Panc1 (cell line): Measurements from ENCODE around the gene CSNK1G1. TPM values are rescaled to one million over a fixed set of nuclear protein-coding genes. Genes with fewer than 3 reads are reported as not detected.

Experiments used
- ATAC-seq: fragments of 200-7000 bp; cut with Tn5 transposase; 2 replicates; pipeline ENCODE4 v1.9.1; 2020; ENCODE audit warnings: mild to moderate bottlenecking, moderate library complexity
- BruUV-seq: library from RNA; stranded (reverse); fragments of 400-500 nt; replicated peaks from 2 replicates; lab custom pipeline; 2021; lab: Mats Ljungman, UMichigan
- CTCF ChIA-PET: fragments of 300-600 bp; sonication (Branson Sonifier 250); formaldehyde crosslinking; loops from one replicate; lab custom pipeline; 2022; ENCODE audit warnings: antibody characterized with exemption; lab: Charles Lee
- POLR2A ChIA-PET: fragments of 300-600 bp; sonication (Branson Sonifier 250); formaldehyde crosslinking; loops from one replicate; lab custom pipeline; 2022; ENCODE audit warnings: antibody characterized with exemption; lab: Charles Lee
- DNase-seq: peaks from one replicate; pipeline ENCODE4 v3.0.0-alpha.2; 2010; ENCODE audit warnings: low read depth, low spot score
- H3K27ac ChIP-seq: 2 replicates; pipeline ENCODE4 v1.5.1; 2011; ENCODE audit warnings: mild to moderate bottlenecking, low read length, inconsistent platforms
- H3K27me3 ChIP-seq: fragments of 200-500 bp; sonication (Bioruptor generic); 2 replicates; pipeline ENCODE4 v1.6.0; 2014; ENCODE audit warnings: low read length, inconsistent platforms; ENCODE audit not compliant: control insufficient read depth, insufficient read depth
- H3K36me3 ChIP-seq: fragments of 200-500 bp; sonication (Bioruptor generic); 2 replicates; pipeline ENCODE4 v1.5.1; 2014; ENCODE audit warnings: inconsistent platforms, mild to moderate bottlenecking, low read length, moderate library complexity; ENCODE audit not compliant: control insufficient read depth, insufficient read depth
- H3K4me1 ChIP-seq: 2 replicates; pipeline ENCODE4 v1.5.1; 2011; ENCODE audit warnings: inconsistent platforms, mild to moderate bottlenecking, low read length, moderate library complexity; ENCODE audit not compliant: control insufficient read depth, insufficient read depth
- H3K4me3 ChIP-seq, 2 experiments: 2 replicates each; pipeline ENCODE4 v1.5.1; 2011 to 2012; ENCODE audit warnings: low read depth in 2 of 2, low read length in 2 of 2, mild to moderate bottlenecking in 2 of 2, inconsistent platforms in 1 of 2, moderate library complexity in 1 of 2
- H3K9me3 ChIP-seq: fragments of 200-500 bp; sonication (Bioruptor generic); 2 replicates; pipeline ENCODE4 v1.5.1; 2014; ENCODE audit warnings: low read depth, mild to moderate bottlenecking, inconsistent platforms, low read length, moderate library complexity; ENCODE audit not compliant: control insufficient read depth, insufficient read depth
- CTCF ChIP-seq: fragments of 450-650 bp; IDR thresholded peaks from 2 replicates; pipeline ENCODE4 v1.5.1; 2017; ENCODE audit warnings: mild to moderate bottlenecking
- POLR2AphosphoS5 ChIP-seq: IDR thresholded peaks from 2 replicates; pipeline ENCODE4 v1.6.1; 2012; ENCODE audit warnings: mild to moderate bottlenecking, low read depth, low read length, moderate library complexity
- TCF7L2 ChIP-seq: IDR thresholded peaks from 2 replicates; pipeline ENCODE4 v1.6.1; 2011; ENCODE audit warnings: mild to moderate bottlenecking, low read depth, low read length, inconsistent platforms
- in situ Hi-C: cut with HindIII; loops from 2 replicates; pipeline ENCODE4 v1.10.0; 2016; ENCODE audit warnings: low sequenced_read_pairs, low pct_unique_long_range_greater_than_20kb
- intact Hi-C: fragments of 100-400 bp; cut with micrococcal nuclease; formaldehyde crosslinking; loops from one replicate; pipeline ENCODE4 v1.10.0; 2022; ENCODE audit not compliant: unreplicated experiment
- total RNA-seq: library from RNA; stranded (reverse); gene quantifications from one replicate; pipeline ENCODE4 v1.2.1, GENCODE V29; 2021; ENCODE audit not compliant: unreplicated experiment
- TF ChIP-seq, protein P1 (sequence below), 2 experiments: IDR thresholded peaks; 2 replicates each; pipeline ENCODE4 v1.6.1; 2011 to 2012; ENCODE audit warnings: low read depth in 2 of 2, control low read depth in 1 of 2, low read length in 1 of 2, mild to moderate bottlenecking in 1 of 2, moderate library complexity in 1 of 2; ENCODE audit not compliant: insufficient read depth in 1 of 2

Gene CSNK1G1
- total RNA-seq, 1 experiment from 2014 or later = 22.8 TPM

- Histone ChIP-seq H3K27ac (no peak overlapping the region), H3K36me3 (no peaks in the 10 kb centered on the region), H3K4me3 (no peak overlapping the region), H3K9me3 (no peaks in the 10 kb centered on the region), H3K4me1 (peaks cover 5% of the 10 kb centered on the region; the same call in 1 of the 2 replicates), H3K27me3 (no peaks in the 10 kb centered on the region)
- intact Hi-C loops = no loop called here
- ChIA-PET CTCF (no interaction called here), POLR2A (no interaction called here)
- no peak for DNase-seq
- no TSS peak for BruUV-seq
- in situ Hi-C loops = no loop called here
- TF ChIP-seq CTCF = no peak
- TF ChIP-seq, protein P1, sequence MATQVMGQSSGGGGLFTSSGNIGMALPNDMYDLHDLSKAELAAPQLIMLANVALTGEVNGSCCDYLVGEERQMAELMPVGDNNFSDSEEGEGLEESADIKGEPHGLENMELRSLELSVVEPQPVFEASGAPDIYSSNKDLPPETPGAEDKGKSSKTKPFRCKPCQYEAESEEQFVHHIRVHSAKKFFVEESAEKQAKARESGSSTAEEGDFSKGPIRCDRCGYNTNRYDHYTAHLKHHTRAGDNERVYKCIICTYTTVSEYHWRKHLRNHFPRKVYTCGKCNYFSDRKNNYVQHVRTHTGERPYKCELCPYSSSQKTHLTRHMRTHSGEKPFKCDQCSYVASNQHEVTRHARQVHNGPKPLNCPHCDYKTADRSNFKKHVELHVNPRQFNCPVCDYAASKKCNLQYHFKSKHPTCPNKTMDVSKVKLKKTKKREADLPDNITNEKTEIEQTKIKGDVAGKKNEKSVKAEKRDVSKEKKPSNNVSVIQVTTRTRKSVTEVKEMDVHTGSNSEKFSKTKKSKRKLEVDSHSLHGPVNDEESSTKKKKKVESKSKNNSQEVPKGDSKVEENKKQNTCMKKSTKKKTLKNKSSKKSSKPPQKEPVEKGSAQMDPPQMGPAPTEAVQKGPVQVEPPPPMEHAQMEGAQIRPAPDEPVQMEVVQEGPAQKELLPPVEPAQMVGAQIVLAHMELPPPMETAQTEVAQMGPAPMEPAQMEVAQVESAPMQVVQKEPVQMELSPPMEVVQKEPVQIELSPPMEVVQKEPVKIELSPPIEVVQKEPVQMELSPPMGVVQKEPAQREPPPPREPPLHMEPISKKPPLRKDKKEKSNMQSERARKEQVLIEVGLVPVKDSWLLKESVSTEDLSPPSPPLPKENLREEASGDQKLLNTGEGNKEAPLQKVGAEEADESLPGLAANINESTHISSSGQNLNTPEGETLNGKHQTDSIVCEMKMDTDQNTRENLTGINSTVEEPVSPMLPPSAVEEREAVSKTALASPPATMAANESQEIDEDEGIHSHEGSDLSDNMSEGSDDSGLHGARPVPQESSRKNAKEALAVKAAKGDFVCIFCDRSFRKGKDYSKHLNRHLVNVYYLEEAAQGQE (IDR thresholded peaks at IDR 0.05; ENCODE audit: insufficient read depth in 1 of 2, low read depth in 2 of 2, low read length in 1 of 2) = no peak
- ATAC-seq = no peak
These were observed 91.5 kb downstream of the CSNK1G1 start for GRCh38 chr15:64264502-64264901.

- TF ChIP-seq POLR2AphosphoS5 = no peak
- TF ChIP-seq, protein P1 (IDR thresholded peaks at IDR 0.05; ENCODE audit: insufficient read depth in 1 of 2, low read depth in 2 of 2, low read length in 1 of 2) = no peak
- TF ChIP-seq CTCF = no peak
- TF ChIP-seq TCF7L2 = no peak
These were observed 92.4 kb downstream of the CSNK1G1 start for GRCh38 chr15:64263567-64263966.

More at GRCh38 chr15:64263567-64263966, 92.4 kb downstream of the CSNK1G1 start:
- POLR2A ChIA-PET = no interaction called here
- no peak for ATAC-seq
- H3K27me3 ChIP-seq = no peaks in the 10 kb centered on the region
- CTCF ChIA-PET = no interaction called here
- H3K9me3 ChIP-seq = no peaks in the 10 kb centered on the region
- H3K36me3 ChIP-seq = no peaks in the 10 kb centered on the region
- H3K27ac ChIP-seq = no peak overlapping the region
- DNase-seq = no peak
- H3K4me3 ChIP-seq = no peak overlapping the region
- in situ Hi-C loops = no loop called here
- H3K4me1 ChIP-seq = peaks cover 5% of the 10 kb centered on the region; the same call in 1 of the 2 replicates
- no TSS peak for BruUV-seq
- intact Hi-C loops = no loop called here
